Adrenal gland (tissue), 12 donors: ENCODE measurements around the gene RPTOR. TPM values are rescaled to one million over a fixed set of nuclear protein-coding genes. Genes with fewer than 3 reads are reported as not detected.

Experiments
- DNase-seq, 7 donors: peaks; one replicate each; pipeline ENCODE4 v3.0.0-alpha.2; 2019 to 2020
- H3K27ac ChIP-seq, 5 donors: fragments of 200-600 bp; sonication (generic) in 4 of 5; 1 replicate in 3 of 5; 2 replicates in 2 of 5; pipeline versions ENCODE4 v1.5.1 to v1.8.0; 2016 to 2020; ENCODE audit warnings: mild to moderate bottlenecking in 1 of 5
- H3K27me3 ChIP-seq: fragments of 200-600 bp; 2 replicates; pipeline ENCODE4 v1.8.0; 2021
- H3K36me3 ChIP-seq, 2 donors: fragments of 200-600 bp; replicated peaks in 1 of 2; 1 replicate in 1 of 2; 2 replicates in 1 of 2; pipeline versions ENCODE4 v1.5.1 to v1.8.0; 2018 to 2022
- H3K4me1 ChIP-seq, 2 donors: fragments of 200-600 bp; replicated peaks in 1 of 2; 1 replicate in 1 of 2; 2 replicates in 1 of 2; pipeline versions ENCODE4 v1.5.1 to v1.8.0; 2018 to 2021
- H3K4me3 ChIP-seq, 4 donors: fragments of 200-600 bp; sonication (generic) in 3 of 4; one replicate each; pipeline ENCODE4 v1.5.1; 2016 to 2018
- H3K9me3 ChIP-seq, 3 donors: fragments of 200-600 bp; sonication (generic) in 1 of 3; replicated peaks in 1 of 3; 1 replicate in 2 of 3; 2 replicates in 1 of 3; pipeline versions ENCODE4 v1.5.1 to v1.8.0; 2016 to 2021
- CTCF ChIP-seq, 6 experiments: fragments of 450-650 bp in 4 of 6; fragments of 200-600 bp in 2 of 6; sonication (generic) in 1 of 6; IDR thresholded peaks; 1 replicate in 5 of 6; 2 replicates in 1 of 6; pipeline versions ENCODE4 v1.5.1 to v1.8.0; 2016 to 2021; ENCODE audit warnings: antibody characterized with exemption in 6 of 6, mild to moderate bottlenecking in 2 of 6, moderate library complexity in 1 of 6
- POLR2A ChIP-seq, 2 donors: fragments of 450-650 bp; IDR thresholded peaks; one replicate each; pipeline ENCODE4 v1.6.1; 2017; ENCODE audit warnings: antibody characterized with exemption in 2 of 2, mild to moderate bottlenecking in 2 of 2, moderate library complexity in 1 of 2
- WGBS, 4 donors: extraction: QIAGEN DNeasy Blood & Tissue Kit in 2 of 4; methylation state at CpG; one replicate each; pipeline versions ENCODE4 v1.1.5 to v1.1.7; 2013 to 2017; 5-methylcytosine and 5-hydroxymethylcytosine counted together
- intact Hi-C, 2 donors: fragments of 100-400 bp; cut with DNase I; formaldehyde crosslinking; loops; one replicate each; pipeline versions ENCODE4 v1.14.1 to v1.15.0; 2022 to 2023
- polyA plus RNA-seq, 3 donors: library from polyadenylated mRNA; stranded (reverse); fragments of 200-250 nt in 2 of 3; fragments of 350-450 nt in 1 of 3; fragmentation: Illumina TruSeq in 1 of 3; extraction: RNeasy Lipid Tissue Mini Kit (QIAGEN cat#74804) in 1 of 3; gene quantifications; one replicate each; pipeline ENCODE4 v1.2.3, GENCODE V29; 2013 to 2014
- total RNA-seq, 9 donors: library from RNA; depleted of rRNA in 4 of 9; stranded (reverse); fragments of >200 nt in 4 of 9; fragments of 120-200 nt in 1 of 9; fragmentation: NEBNext Ultra II Directional in 1 of 9; extraction: Animal tissue kit (Norgen Biotek cat#: 25700) in 1 of 9; gene quantifications; one replicate each; pipeline versions ENCODE4 v1.1.0 to v1.2.4, GENCODE V29; 2013 to 2023
- donor health status: healthy with polysubstance abuse.
- donor health status: Bipolar disorder and iron deficiency.
- donor health status: DM: yes; HTN: yes; CAD: no.
- donor health status: DM: no; HTN: no; CAD: no.
- donor health status: DM: no; HTN: no; CAD: no.
- donor health status: DM: yes; HTN: yes; CAD: no.

The RPTOR gene
- total and polyA plus RNA-seq, 12 donors, result 9.7 to 53.3 (median 29.7) TPM

GRCh38 chr17:80718428-80718827, 173.8 kb downstream of the RPTOR start:
- Histone ChIP-seq H3K27me3 (no peaks in the 10 kb centered on the region), H3K36me3 (no peaks in the 10 kb centered on the region), H3K4me3 (no peak overlapping the region), H3K4me1 (peaks cover 0 to 9% of the 10 kb centered on the region in 2 donors), H3K27ac (no peak overlapping the region), H3K9me3 (no peaks in the 10 kb centered on the region)
- intact Hi-C loops, result no loop called here
- 81 to 96% (median 93%) methylated on average over 4 of the region's 4 CpGs for WGBS, 4 donors
- no peak for DNase-seq
- TF ChIP-seq CTCF (IDR thresholded peaks at IDR 0.05) (no peak), POLR2A (IDR thresholded peaks at IDR 0.05) (no peak)

- Histone ChIP-seq H3K4me1 (peaks cover 0 to 9% of the 10 kb centered on the region in 2 donors), H3K27me3 (no peaks in the 10 kb centered on the region), H3K9me3 (no peaks in the 10 kb centered on the region), H3K4me3 (no peak overlapping the region), H3K36me3 (no peaks in the 10 kb centered on the region), H3K27ac (no peak overlapping the region)
- intact Hi-C loops, result no loop called here
- no peak for DNase-seq
- TF ChIP-seq CTCF (IDR thresholded peaks at IDR 0.05) (no peak), POLR2A (IDR thresholded peaks at IDR 0.05) (no peak)
- 84 to 99% (median 90%) methylated on average over 6 to 9 of the region's 9 CpGs for WGBS, 4 donors
These were observed 174.8 kb downstream of the RPTOR start for GRCh38 chr17:80719449-80719848.

- no peaks in the 10 kb centered on the region for H3K27me3 ChIP-seq
- TF ChIP-seq CTCF (IDR thresholded peaks at IDR 0.05) (no peak), POLR2A (IDR thresholded peaks at IDR 0.05) (no peak)
- H3K36me3 ChIP-seq, result no peaks in the 10 kb centered on the region
- H3K4me3 ChIP-seq, result no peak overlapping the region
- peak in 2 of 7 donors; percentile 20 to 51 for DNase-seq
- H3K27ac ChIP-seq, result no peak overlapping the region
- no peaks in the 10 kb centered on the region for H3K9me3 ChIP-seq
- WGBS, 4 donors, result 74 to 84% (median 75%) methylated on average over 30 to 35 of the region's 35 CpGs
- H3K4me1 ChIP-seq, result peaks cover 0 to 19% of the 10 kb centered on the region in 2 donors
- intact Hi-C loops, result no loop called here
These were observed 176.3 kb downstream of the RPTOR start for GRCh38 chr17:80720610-80721577.

GRCh38 chr17:80722661-80723060, 178.0 kb downstream of the RPTOR start:
- Histone ChIP-seq H3K4me1 (peaks cover 0 to 19% of the 10 kb centered on the region in 2 donors), H3K27ac (no peak overlapping the region), H3K27me3 (no peaks in the 10 kb centered on the region), H3K9me3 (no peaks in the 10 kb centered on the region), H3K4me3 (no peak overlapping the region), H3K36me3 (no peaks in the 10 kb centered on the region)
- TF ChIP-seq POLR2A (IDR thresholded peaks at IDR 0.05) (no peak), CTCF (IDR thresholded peaks at IDR 0.05) (no peak)
- no peak for DNase-seq
- WGBS, 4 donors, result 71 to 89% (median 85%) methylated on average over 3 of the region's 3 CpGs
- intact Hi-C loops, result no loop called here
